Activated T-cell treated with anti-CD3 and anti-CD28 coated beads, Interleukin-2, amount 50 U/mL, for 72 hours (primary cell): ENCODE results near the gene WNT1. TPM values are rescaled to one million over a fixed set of nuclear protein-coding genes. Genes with fewer than 3 reads are reported as not detected.

ENCODE experiments used
- ATAC-seq, 2 donors: fragments of 150-1000 bp; cut with Tn5 transposase; replicated peaks in 1 of 2; 2 replicates each; pipeline ENCODE4 v1.10.0; 2021; ENCODE audit warnings: moderate library complexity in 2 of 2, mild to moderate bottlenecking in 1 of 2
- DNase-seq, 2 donors: peaks; one replicate each; pipeline ENCODE4 v3.0.0; 2021 to 2022; ENCODE audit warnings: mixed read lengths in 1 of 2
- H3K27ac Mint-ChIP-seq: one replicate; pipeline ENCODE4 v1.8.0; 2022; ENCODE audit warnings: mild to moderate bottlenecking, moderate library complexity, mixed read lengths
- H3K27me3 Mint-ChIP-seq: one replicate; pipeline ENCODE4 v1.8.0; 2022; ENCODE audit warnings: low read depth, mixed read lengths
- H3K36me3 Mint-ChIP-seq, 2 donors: one replicate each; pipeline ENCODE4 v1.8.0; 2022; ENCODE audit warnings: mixed read lengths in 2 of 2, mild to moderate bottlenecking in 1 of 2; ENCODE audit not compliant: insufficient read depth in 2 of 2
- H3K4me1 Mint-ChIP-seq: one replicate; pipeline ENCODE4 v1.8.0; 2022; ENCODE audit warnings: low read depth, mixed read lengths
- H3K4me3 Mint-ChIP-seq, 2 donors: one replicate each; pipeline ENCODE4 v1.8.0; 2022; ENCODE audit warnings: mild to moderate bottlenecking in 2 of 2, mixed read lengths in 2 of 2, moderate library complexity in 2 of 2
- H3K9me3 Mint-ChIP-seq, 2 donors: one replicate each; pipeline ENCODE4 v1.8.0; 2022; ENCODE audit warnings: mixed read lengths in 2 of 2
- total RNA-seq, 2 donors: library from RNA; stranded (reverse); gene quantifications; one replicate each; pipeline ENCODE4 v1.2.3, GENCODE V29; 2022

Gene WNT1
- total RNA-seq, 2 donors from 2014 or later: 0.42 TPM; not detected in 1

DNA sequence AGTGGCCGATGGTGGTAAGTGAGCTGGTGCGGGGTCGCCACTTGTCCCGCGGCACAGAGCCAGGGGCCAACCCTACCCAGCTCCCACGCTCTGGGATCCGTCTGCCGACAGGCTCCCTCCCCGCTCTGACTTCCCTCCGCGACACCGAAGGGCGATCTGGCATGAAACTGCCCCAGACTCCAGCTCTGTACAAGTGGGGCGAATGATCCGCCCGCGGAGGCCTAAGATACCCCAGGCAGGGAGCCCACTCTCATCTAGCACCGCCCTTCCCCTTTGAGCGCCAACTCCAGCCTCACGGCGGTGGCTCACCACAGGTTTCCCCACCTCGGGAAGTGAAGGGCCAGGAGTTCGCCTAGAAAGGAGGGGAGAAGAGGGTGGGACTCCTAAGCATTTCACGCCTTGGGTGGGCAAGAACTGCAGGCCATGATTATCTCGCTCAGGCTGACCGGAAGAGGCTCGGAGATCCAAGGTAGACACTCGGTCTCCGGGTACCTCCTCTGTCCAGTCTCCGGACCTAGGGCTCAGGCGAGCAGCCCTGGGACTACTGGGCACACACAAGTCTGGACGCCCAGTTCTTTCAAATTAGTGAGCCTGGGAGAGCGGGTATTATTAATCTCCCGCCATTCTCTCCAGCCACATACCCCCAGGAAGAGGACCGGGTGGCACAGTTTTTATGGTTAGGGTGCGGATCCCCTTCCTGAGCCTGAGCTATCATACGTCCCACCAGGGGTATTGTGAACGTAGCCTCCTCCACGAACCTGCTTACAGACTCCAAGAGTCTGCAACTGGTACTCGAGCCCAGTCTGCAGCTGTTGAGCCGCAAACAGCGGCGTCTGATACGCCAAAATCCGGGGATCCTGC is 849 bp downstream of the WNT1 start:
- peaks cover 50% of the 10 kb centered on the region for H3K4me1 Mint-ChIP-seq
- ATAC-seq (no peak), DNase-seq (peak; percentile 22 to 35)
- peak overlapping the region; percentile 23 for H3K27ac Mint-ChIP-seq
- H3K36me3 Mint-ChIP-seq: no peaks in the 10 kb centered on the region
- no peaks in the 10 kb centered on the region for H3K9me3 Mint-ChIP-seq
- H3K27me3 Mint-ChIP-seq: peaks cover 90% of the 10 kb centered on the region
- peak overlapping the region; percentile 83 to 84 for H3K4me3 Mint-ChIP-seq

GRCh38 chr12:48979602-48980388 is 1.7 kb downstream of the WNT1 start:
- Mint-ChIP-seq H3K27ac (no peak overlapping the region), H3K27me3 (peaks cover 91% of the 10 kb centered on the region), H3K9me3 (no peaks in the 10 kb centered on the region), H3K4me3 (peak overlapping the region; percentile 83 to 84), H3K36me3 (no peaks in the 10 kb centered on the region), H3K4me1 (peaks cover 50% of the 10 kb centered on the region)
- DNase-seq (peak; percentile 30 to 41), ATAC-seq (no peak)

DNA sequence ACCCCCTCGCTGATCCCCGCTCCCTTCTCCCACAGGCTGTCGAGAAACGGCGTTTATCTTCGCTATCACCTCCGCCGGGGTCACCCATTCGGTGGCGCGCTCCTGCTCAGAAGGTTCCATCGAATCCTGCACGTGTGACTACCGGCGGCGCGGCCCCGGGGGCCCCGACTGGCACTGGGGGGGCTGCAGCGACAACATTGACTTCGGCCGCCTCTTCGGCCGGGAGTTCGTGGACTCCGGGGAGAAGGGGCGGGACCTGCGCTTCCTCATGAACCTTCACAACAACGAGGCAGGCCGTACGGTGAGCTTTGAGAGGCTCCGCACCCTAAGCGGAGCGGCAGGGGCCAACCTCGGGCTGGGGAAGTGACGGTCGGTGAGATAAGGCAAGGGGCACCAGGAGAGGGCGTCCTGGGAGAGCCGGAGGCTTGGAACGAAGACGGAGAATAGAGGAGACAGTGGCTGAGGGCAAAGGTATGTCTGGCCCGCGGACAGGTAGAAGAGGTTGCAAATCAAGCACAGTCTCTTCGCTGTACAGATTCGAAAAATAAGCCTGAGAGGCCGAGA is 2.3 kb downstream of the WNT1 start:
- peak; percentile 45 to 48 for DNase-seq

GRCh38 chr12:48980953-48981756 is 3.0 kb downstream of the WNT1 start:
- peak overlapping the region; percentile 39 for H3K27ac Mint-ChIP-seq
- no peaks in the 10 kb centered on the region for H3K9me3 Mint-ChIP-seq
- peak; percentile 44 to 47 for DNase-seq
- peak overlapping the region; percentile 83 to 84 for H3K4me3 Mint-ChIP-seq
- peaks cover 87% of the 10 kb centered on the region for H3K27me3 Mint-ChIP-seq
- no peaks in the 10 kb centered on the region for H3K36me3 Mint-ChIP-seq
- ATAC-seq: peak; percentile 12 to 15
- peaks cover 50% of the 10 kb centered on the region for H3K4me1 Mint-ChIP-seq

More for the DNA sequence above, 2.3 kb downstream of the WNT1 start:
- peak overlapping the region; percentile 39 for H3K27ac Mint-ChIP-seq
- H3K9me3 Mint-ChIP-seq: no peaks in the 10 kb centered on the region
- peaks cover 50% of the 10 kb centered on the region for H3K4me1 Mint-ChIP-seq
- peaks cover 88% of the 10 kb centered on the region for H3K27me3 Mint-ChIP-seq
- H3K36me3 Mint-ChIP-seq: no peaks in the 10 kb centered on the region
- ATAC-seq: no peak
- H3K4me3 Mint-ChIP-seq: peak overlapping the region; percentile 83 to 84

GRCh38 chr12:48981757-48982157 is 3.6 kb downstream of the WNT1 start:
- ATAC-seq: no peak
- Mint-ChIP-seq H3K9me3 (no peaks in the 10 kb centered on the region), H3K27ac (peak overlapping the region; percentile 39), H3K36me3 (no peaks in the 10 kb centered on the region), H3K4me3 (peak overlapping the region; percentile 83 to 84), H3K4me1 (peaks cover 48% of the 10 kb centered on the region), H3K27me3 (peaks cover 84% of the 10 kb centered on the region)
- DNase-seq: no peak

DNA sequence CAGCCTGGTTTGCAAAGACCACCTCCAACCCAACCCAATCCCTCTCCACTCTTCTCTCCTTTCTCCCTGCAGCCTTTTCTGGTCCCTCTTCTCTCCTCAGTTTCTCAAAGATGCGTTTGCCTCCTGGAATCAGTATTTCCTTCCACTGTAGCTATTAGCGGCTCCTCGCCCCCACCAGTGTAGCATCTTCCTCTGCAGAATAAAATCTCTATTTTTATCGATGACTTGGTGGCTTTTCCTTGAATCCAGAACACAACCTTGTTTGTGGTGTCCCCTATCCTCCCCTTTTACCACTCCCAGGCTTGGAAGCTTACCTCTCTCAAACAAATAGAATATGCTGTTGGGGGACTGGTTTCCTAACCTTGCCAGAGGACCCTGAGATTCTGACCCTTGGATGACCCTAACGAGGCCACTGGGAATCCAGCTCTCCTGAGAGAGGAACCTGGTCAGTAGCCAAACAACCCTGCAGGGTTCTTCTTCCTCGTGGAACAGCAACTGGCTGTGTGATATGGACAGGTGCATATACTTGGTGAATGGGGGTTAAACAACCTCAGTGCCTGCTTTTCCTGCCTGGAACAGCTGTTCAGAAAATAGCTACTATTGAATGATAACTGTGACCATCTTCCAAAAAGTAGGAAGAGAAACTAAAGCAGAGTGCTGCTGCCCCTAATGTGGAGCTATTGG is 4.4 kb downstream of the WNT1 start:
- Mint-ChIP-seq H3K9me3 (no peaks in the 10 kb centered on the region), H3K27ac (no peak overlapping the region), H3K27me3 (peaks cover 85% of the 10 kb centered on the region), H3K36me3 (no peaks in the 10 kb centered on the region), H3K4me3 (peak overlapping the region; percentile 29 to 84), H3K4me1 (peaks cover 43% of the 10 kb centered on the region)
- DNase-seq (no peak), ATAC-seq (no peak)

- Mint-ChIP-seq H3K4me3 (no peak overlapping the region), H3K27me3 (peaks cover 87% of the 10 kb centered on the region), H3K27ac (no peak overlapping the region), H3K4me1 (peaks cover 33% of the 10 kb centered on the region), H3K36me3 (no peaks in the 10 kb centered on the region), H3K9me3 (no peaks in the 10 kb centered on the region)
- ATAC-seq: no peak
- DNase-seq: no peak
Measured at GRCh38 chr12:48985475-48985897, 7.4 kb downstream of the WNT1 start.

DNA sequence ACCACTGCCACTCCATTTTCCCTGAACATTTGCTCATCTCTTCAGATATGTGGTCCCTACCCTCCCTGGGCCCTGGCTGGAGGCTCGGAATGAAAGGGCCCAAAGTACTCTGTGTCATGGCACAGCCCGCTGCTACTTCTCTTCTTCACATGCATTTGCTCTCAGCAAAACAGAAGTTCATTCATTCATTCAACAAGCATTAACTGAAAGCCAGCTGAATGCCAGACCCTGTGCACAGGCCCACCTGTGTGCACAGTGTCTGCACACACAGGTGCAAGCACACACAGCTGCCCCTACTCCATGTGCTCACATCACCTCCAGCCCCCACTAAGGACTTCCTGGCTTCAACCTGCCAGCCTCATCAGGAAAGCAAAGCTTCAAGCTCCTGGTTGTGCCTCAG is 7.8 kb downstream of the WNT1 start:
- Mint-ChIP-seq H3K27ac (no peak overlapping the region), H3K9me3 (no peaks in the 10 kb centered on the region), H3K4me1 (peaks cover 28% of the 10 kb centered on the region), H3K27me3 (peaks cover 87% of the 10 kb centered on the region), H3K4me3 (no peak overlapping the region), H3K36me3 (no peaks in the 10 kb centered on the region)
- ATAC-seq (no peak), DNase-seq (no peak)

GRCh38 chr12:48986720-48987291 is 8.7 kb downstream of the WNT1 start:
- H3K27ac Mint-ChIP-seq: no peak overlapping the region
- DNase-seq (no peak), ATAC-seq (no peak)
- peaks cover 19% of the 10 kb centered on the region for H3K4me1 Mint-ChIP-seq
- no peaks in the 10 kb centered on the region for H3K36me3 Mint-ChIP-seq
- no peaks in the 10 kb centered on the region for H3K9me3 Mint-ChIP-seq
- no peak overlapping the region for H3K4me3 Mint-ChIP-seq
- peaks cover 83% of the 10 kb centered on the region for H3K27me3 Mint-ChIP-seq

GRCh38 chr12:48988030-48988649 is 10.0 kb downstream of the WNT1 start:
- Mint-ChIP-seq H3K9me3 (no peaks in the 10 kb centered on the region), H3K27me3 (peaks cover 71% of the 10 kb centered on the region), H3K27ac (no peak overlapping the region), H3K36me3 (no peaks in the 10 kb centered on the region), H3K4me3 (no peak overlapping the region), H3K4me1 (peaks cover 16% of the 10 kb centered on the region)
- peak; percentile 83 to 86 for ATAC-seq
- peak; percentile 80 to 86 for DNase-seq

DNA sequence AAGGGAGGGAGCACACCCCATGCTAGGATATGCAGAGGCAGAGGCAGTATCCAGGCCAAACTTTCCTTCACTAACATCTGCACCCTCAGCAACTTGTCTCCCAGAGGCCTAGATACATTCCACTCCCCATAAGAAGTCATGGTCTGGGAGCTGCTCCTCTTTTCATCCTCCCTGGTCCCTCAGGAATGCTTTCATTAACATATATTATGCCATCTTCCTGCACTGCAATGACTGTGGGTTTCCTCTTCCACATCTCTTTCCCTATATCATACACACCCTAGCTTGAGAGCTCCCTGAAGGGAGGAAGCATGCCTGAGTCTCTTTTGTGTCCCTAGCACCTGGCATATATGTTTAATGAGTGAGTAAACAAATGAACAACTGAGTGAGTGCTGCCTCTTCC is 12.4 kb downstream of the WNT1 start:
- ATAC-seq: no peak
- H3K27me3 Mint-ChIP-seq: peaks cover 73% of the 10 kb centered on the region
- H3K9me3 Mint-ChIP-seq: no peaks in the 10 kb centered on the region
- DNase-seq: no peak
- H3K4me1 Mint-ChIP-seq: peaks cover 16% of the 10 kb centered on the region
- no peaks in the 10 kb centered on the region for H3K36me3 Mint-ChIP-seq
- H3K27ac Mint-ChIP-seq: no peak overlapping the region
- H3K4me3 Mint-ChIP-seq: no peak overlapping the region
